ENCODE measurements around the gene TLR2.
"Not testable (repeated sequence)": the region's sequence is repeated elsewhere in the genome, so short reads cannot be mapped to it uniquely, and the experiment has no call there.

Gene TLR2

DNA sequence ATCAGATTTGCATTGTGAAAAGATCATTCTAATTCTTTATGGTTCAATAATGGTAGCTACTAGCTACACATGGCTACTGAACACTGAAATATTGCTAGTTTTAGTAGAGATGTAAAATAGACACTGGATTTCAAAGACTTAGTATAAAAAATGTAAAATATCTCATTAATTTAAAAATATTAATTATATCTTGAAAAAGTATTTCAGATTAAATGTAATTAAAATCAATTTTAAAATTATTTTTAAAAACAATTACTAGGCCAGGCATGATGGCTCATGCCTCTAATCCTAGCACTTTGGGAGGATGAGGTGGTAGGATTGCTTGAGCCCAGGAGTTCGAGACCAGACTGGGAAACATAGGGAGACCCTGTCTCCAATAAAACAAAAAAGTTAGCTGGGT is 20.4 kb upstream of the TLR2 start:
- DNase-seq, result no peak

DNA sequence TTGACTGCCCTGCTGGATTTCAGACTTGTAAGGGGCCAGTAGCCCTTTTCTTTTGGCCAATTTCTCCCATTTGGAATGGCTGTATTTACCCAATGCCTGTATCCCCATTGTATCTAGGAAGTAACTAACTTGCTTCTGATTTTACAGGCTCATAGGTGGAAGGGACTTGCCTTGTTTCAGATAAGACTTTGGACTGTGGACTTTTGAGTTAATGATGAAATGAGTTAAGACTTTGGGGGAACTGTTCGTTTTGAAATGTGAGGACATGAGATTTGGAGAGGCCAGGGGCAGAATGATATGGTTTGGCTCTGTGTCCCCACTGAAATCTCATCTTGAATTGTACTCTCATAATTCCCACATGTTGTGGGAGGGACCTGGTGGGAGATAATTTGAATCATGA is 17.6 kb upstream of the TLR2 start:
- not testable (repeated sequence) for DNase-seq

GRCh38 chr4:153668647-153669046 is 15.4 kb upstream of the TLR2 start:
- DNase-seq, result no peak

- no peak for DNase-seq
These were observed 14.2 kb upstream of the TLR2 start for GRCh38 chr4:153669838-153670237.

- DNase-seq, result no peak
These were observed 7.6 kb upstream of the TLR2 start for GRCh38 chr4:153676486-153676885.

GRCh38 chr4:153676984-153677383 is 7.1 kb upstream of the TLR2 start:
- no peak for DNase-seq

DNA sequence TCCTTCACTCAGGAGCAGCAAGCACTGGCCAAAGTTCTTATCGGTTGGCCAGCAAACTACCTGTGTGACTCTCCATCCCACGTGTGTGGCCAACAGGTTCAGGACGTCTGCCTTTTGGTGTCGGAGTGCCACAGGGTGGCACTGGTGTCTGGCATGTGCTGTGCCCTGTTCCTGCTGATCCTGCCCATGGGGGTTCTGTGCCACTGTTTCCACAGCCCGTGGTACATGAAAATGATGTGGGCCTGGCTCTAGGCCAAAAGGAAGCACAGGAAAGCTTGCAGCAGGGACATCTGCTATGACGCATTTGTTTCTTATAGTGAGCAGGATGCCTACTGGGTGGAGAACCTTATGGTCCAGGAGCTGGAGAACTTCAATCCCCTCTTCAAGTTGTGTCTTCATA is 4.6 kb upstream of the TLR2 start:
- no peak for DNase-seq

- no peak for DNase-seq
These were observed 308 bp upstream of the TLR2 start for GRCh38 chr4:153683763-153684181.

DNA sequence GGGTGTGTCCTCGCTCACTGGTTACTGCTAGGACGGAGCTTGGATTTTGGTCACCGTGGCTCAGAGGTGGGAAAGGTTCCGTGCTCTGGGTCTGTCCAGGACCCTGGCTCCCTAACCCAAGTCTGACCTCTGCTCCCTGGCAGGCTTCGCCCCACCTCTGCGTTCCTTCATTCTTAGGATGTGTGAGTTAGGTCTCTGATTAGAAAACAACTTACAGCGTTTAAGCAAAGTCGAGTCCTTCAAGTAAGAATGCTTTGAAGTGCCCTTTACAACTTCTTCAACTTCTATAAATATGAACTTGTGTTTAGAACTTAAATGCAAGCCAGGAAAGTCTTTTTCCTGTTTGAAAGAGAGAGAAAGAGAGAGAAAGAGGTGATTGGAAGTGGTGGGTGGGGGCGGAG is 891 bp downstream of the TLR2 start:
- no peak for DNase-seq

GRCh38 chr4:153704522-153704921 is 20.4 kb downstream of the TLR2 start:
- DNase-seq, result no peak

DNA sequence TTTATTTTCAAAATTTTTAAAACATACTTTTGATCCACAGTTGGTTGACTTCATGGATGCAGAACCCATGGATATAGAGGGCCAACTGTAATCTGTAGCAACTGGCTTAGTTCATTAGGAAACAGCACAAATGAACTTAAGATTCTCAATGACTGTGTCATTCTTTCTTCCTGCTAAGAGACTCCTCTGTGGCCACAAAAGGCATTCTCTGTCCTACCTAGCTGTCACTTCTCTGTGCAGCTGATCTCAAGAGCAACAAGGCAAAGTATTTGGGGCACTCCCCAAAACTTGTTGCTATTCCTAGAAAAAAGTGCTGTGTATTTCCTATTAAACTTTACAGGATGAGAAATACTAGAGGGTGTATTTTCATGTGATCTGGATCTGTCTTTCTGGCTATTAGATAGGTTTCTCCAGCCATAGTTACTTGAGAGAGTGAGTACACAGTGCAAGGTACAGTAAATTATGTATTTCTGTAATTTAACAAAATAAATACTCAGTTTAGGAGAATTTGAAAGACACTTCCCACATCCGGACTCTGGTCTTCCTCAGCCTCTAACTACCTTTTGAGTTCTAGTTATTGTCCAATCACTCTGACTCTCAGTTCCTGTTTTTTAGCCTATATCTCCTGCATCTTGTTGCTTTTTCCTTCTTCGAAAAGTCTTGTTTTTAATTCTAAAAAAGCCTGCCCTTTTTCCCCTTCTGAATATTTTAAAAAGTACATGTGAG is 21.8 kb downstream of the TLR2 start:
- no peak for DNase-seq

GRCh38 chr4:153706519-153706918 is 22.4 kb downstream of the TLR2 start:
- no peak for DNase-seq

GRCh38 chr4:153710681-153711080 is 26.6 kb downstream of the TLR2 start:
- DNase-seq, result no peak

DNA sequence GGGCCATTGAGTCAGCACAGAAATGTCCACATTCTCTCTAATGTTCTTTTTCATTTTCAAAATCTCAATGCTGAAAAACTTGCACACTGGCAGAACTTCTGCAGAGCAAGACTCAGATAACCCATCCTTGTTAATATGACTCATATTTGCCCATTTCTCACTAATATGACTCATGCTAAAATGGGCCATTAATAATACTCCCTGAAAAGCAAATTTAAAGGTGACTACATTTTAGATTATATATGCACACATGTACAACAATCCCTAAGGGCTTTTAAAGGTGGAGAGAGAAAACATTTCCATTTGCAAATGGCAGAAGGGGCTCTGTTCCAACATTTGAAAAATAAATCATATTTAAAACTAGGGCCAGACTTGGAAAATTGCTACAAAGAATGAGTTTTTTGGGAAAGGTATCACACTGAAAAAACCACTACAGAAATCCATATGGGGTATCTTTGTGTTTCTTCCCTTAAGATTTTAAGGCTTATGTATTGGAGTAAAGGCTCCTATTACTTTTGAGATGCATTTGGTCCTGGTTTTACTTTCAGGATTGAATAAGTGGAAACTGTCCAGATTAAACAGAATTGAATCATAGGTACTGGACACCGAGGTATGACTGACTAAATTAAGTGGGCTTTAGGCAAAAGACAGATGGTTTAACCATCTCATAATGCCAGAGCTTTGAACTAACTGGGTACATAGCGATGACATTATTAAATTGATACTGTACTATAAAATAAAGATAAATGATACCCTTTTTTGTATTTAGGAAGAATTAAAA is 30.0 kb downstream of the TLR2 start:
- DNase-seq, result no peak

GRCh38 chr4:153722036-153722435 is 38.0 kb downstream of the TLR2 start:
- DNase-seq, result no peak

- DNase-seq, result no peak
These were observed 40.5 kb downstream of the TLR2 start for GRCh38 chr4:153724606-153725005.

DNA sequence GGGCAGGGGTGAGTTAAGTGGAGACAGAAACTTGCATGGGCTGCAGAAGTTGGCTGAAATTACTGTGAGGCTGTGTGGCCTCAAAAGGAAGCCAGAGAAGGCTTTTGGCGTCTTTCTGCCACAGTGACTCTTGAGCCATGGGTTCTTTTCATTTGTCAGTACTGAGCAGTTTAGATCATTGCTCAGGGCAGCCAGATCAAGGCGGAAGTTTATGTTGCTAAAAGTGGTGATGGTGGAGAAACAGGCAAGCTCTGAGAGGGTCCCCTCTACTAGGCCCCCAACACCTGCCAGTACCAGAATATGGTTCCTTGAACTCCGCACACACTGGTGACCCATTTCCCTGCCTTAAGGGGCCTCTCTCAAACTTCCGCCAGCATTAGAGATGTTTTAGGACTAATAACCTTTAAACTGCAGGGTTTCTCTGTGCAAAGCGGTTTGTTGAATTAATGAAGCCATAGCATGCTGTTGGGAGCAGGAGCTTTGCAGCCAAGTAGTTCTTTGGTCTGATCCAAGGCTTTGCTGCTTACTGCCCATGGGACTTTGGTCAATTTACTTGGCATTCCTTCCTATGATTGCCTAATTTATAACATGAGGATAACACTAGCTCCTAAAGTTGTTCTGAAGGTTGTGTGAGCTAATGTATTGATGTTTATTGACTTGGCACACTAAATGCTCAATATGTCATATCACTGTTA is 41.2 kb downstream of the TLR2 start:
- DNase-seq, result no peak

DNA sequence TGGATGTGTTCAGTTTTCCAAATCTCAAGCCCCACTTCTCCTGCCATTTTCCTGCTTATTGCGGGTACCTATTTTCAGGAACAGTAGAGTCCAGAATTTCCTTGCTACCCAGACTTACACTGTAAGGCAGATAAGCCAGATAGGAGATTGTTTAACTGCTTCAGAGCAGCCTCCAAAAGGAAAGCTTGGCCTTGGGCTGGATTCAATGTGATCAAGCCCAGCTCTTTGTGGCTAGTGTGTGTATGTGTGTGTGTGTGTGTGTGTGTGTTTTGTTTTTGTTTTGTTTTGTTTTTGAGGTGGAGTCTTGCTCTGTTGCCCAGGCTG is 41.7 kb downstream of the TLR2 start:
- DNase-seq, result no peak

DNA sequence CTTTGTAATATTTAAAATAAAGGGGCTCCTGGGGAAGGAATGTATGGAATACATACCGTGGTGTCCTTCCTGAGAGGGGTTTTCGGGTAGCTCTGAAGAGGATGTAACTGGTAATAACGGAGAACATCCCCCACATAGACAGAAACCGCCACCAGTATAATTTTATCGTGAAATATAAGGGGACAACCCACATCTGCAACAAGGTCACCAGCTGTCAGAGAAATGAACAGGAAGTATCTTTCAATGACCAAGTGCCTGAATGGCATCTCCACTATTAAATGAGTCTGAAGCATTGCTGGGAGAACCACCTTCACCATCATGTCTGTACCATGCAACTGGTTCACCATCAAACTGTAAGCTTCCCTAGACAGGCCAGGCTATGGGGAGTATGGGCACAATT is 44.1 kb downstream of the TLR2 start:
- no peak for DNase-seq

DNA sequence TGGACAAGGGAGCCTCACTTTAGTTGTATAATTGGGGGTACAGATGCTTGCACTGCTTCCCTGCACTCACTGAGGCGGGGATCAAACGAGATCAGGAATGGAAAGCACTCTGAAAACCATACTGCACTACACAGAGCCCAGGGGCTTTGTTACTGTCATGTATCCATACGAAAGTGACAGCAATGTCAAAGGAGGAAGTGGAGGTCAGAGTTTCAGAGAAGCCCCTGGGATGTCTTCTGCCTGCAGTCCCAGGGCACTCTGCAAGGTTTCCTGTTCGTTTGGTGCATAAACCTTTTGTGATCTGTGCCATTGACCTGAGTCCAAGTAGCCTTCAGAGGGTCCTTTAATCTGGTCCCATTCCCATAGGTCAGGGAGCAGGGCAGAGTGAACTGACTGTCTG is 44.6 kb downstream of the TLR2 start:
- no peak for DNase-seq

DNA sequence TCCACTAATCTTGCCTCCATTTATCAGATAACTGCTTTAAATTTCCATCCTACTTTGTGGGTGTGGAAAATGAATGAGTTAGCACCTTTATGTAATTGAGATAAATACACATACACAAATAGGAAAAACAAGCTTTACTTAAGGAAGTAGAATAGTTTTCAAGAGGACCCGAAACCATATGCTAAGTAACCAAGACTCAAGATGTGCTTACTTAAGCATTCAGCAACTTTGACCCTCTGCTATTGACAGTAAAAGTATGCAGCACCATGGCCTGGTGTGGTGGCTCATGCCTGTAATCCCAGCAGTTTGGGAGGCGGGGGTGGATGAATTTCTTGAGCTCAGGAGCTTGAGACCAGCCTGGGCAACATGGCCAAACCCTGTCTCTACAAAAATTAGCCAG is 45.8 kb downstream of the TLR2 start:
- DNase-seq, result no peak

DNA sequence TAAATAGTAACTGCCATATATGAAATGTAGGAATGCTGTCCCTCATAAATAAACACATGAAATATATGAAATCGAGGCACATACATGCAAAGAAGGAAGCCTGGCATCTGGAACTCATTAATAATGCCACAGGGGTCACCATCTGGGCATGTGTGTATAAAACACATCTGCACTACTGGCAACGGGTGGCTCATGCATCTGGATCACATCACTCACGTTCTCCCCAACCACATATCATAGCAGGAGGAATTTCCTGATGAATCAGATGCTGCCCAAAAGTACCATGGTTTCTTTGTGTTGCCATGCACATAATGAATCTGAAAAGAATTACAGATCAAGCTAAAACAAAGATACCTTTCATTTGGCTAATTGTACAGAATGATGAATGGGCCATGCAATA is 47.2 kb downstream of the TLR2 start:
- DNase-seq, result no peak

DNA sequence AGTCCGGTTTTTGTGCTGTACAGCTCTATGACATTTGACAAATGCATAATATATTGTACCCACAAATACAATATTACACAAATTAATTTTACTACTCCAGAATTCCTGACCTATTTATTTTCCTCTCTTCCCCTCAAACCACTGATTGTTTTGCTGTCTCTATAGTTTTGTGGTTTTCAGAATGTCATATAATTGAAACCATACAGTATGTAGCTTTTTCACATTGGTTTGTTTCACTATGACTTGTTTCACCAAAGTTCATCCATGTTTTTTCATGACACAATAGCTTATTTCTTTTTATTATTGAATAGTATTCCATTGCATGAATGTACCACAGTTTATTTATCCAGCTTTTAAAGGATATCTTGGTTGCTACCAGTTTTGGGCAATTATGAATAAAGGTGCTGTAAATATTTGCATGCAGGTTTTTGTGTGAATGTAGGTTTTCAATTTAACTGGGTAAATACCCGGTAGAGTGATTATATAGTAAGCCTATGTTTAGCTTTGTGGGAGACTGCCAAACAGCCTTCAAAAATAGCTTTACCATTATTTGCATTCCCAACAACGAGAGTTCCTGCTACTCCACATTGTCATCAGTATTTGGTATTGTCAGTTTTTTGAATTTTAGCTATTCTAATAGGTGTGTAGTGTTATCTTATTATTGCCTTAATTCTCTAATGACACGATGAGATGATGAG is 49.8 kb downstream of the TLR2 start:
- DNase-seq, result no peak

Measured in SHP77 treated with DMSO at 0.1 percent for 48 hours (cell line).